Measurements from ENCODE around the gene SLC24A3.

SLC24A3 gene

DNA sequence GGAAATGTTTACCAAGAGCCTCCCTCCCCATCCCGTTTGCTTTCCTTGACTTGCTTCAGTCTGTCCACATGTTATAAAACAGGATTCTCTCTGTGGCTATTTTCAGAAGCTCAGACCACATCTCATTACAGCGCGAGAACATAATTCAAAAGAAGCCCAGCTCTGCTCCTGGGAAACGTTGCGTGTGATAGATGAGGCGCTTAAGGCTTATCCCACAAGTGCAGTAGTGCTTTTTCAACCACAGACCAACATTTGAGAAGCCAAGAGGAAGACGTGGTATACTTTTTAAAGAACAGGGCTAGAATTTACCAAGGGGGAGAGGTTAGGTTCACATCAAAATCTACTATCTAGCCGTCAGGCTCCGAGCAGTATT, 239.5 kb downstream of the SLC24A3 start:
- no peak for DNase-seq (ENCODE audit: low read depth in 3 of 3, low spot score in 1 of 3)

GRCh38 chr20:19453410-19453809, 241.0 kb downstream of the SLC24A3 start:
- no peak for DNase-seq (ENCODE audit: low read depth in 3 of 3, low spot score in 1 of 3)

- no peak for DNase-seq (ENCODE audit: low read depth in 3 of 3, low spot score in 1 of 3)
Measured at GRCh38 chr20:19453862-19454261, 241.4 kb downstream of the SLC24A3 start.

DNA sequence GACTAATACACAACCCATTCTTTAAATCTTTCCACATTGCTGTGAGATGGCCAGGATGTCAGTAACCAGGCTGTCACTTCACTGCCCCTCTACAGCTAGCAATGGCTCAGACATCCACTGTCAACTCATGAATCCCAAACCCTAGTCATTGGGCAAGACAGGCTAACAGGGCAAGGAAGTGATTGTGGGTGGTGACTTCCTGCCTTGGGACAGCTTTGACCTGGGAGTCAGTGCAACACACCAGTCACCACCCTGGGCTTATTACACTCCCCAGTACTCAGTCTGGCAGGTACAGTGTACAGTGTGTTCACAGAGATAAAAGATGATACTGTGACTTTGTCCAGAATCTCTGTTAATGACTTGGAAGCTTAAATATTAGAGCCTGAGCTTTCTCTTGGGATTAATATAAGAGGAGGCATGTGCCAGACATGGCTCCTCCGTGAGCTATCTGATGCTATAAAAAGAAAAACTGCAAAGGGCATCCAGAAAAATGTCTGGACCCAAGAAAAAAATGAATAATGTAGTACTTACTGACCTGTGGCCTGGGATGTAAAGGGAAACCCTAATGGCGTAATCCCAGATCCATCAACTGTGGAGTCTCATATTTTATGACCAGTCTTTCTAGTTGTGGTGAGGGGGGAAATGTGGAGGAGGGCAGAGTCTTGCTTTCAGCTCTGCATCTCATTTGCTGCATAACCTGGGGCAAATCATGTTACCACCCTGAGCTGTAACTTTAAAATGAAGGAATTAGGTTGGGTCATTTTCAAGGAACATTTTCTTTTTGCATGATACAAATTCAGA, 244.4 kb downstream of the SLC24A3 start:
- DNase-seq (ENCODE audit: low read depth in 3 of 3, low spot score in 1 of 3) = no peak

DNA sequence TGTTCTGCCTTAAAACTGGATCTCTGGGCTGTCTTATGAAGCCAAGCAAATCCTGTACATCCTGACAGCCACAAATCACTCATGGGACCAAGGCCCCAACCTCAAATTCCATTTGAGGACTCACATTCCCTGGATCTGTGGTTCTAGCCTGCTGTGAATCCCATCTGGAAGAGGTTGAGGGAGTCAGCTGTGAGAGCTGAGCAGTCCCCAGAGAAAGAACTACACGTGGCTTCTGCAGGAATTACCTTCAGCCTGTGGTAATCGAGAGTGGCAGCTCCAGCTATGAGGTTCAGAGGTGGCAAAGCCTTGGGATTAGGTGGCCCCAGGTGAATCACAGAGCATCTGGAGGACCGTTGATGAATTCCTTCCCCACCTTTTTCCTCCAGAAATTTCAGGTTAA, 245.2 kb downstream of the SLC24A3 start:
- DNase-seq (ENCODE audit: low read depth in 3 of 3, low spot score in 1 of 3) = no peak

DNA sequence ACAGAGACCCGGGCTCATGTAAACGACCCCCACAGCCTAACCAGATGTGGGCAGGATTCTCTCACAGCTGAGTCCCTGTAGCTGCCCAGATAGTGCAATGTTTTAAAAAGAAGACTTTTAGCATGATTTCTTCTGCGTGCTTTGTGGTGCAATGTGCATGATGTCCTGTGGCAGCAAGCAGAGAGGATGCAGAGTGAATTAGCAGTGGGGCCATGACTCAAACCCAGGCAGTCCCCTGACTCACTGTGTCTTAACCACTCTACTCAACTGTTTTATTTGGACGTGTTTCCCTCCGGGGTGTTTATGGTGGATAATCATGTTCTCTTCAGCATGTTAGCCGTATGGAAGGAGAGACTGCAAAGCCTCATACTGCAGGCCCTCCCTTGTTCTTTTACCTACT, 247.9 kb downstream of the SLC24A3 start:
- DNase-seq (ENCODE audit: low read depth in 3 of 3, low spot score in 1 of 3) = no peak

DNA sequence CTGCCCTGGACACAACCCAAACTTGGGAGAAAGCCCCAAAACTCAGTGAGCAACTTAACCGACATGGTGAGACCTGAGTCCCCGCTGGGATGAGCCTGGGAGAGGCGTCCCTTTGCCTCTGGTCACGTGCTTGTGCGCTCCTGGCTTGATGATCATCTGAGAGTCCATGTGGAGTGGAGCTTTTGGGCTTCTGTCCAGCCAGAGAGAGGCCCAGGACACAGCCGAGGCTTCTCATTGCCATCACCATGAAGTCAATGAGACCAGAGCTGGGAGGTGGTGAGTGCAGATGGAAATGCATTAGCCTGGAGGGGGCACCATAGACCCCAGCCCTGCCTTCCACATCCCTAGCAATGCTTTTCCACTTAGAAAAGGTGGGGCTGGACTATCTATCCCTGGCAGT, 250.0 kb downstream of the SLC24A3 start:
- DNase-seq (ENCODE audit: low read depth in 3 of 3, low spot score in 1 of 3) = no peak

- no peak for DNase-seq (ENCODE audit: low read depth in 3 of 3, low spot score in 1 of 3)
Measured at GRCh38 chr20:19463597-19463996, 251.2 kb downstream of the SLC24A3 start.

DNA sequence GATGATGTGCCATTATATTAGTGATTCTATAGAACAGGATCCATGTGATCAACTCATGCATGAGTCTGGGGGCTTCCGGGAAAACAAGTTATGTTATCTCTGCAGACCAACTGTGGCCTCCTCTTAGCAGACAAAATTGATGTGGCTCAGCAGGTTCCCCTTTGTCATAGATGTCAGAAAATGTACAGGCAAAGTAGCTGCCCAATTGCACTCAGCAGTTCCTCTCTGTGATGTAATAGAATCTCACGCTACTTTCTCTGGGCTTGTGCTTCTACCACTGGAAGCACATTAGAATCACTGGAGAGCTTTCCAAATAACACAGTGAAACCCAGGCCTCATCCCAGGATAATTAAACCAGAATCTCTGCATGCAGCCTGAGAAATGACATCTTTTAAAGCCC, 253.1 kb downstream of the SLC24A3 start:
- DNase-seq (ENCODE audit: low read depth in 3 of 3, low spot score in 1 of 3) = no peak

- DNase-seq (ENCODE audit: low read depth in 3 of 3, low spot score in 1 of 3) = no peak
Measured at GRCh38 chr20:19466206-19466928, 253.9 kb downstream of the SLC24A3 start.

- DNase-seq (ENCODE audit: low read depth in 3 of 3, low spot score in 1 of 3) = no peak
Measured at GRCh38 chr20:19473216-19473921, 260.9 kb downstream of the SLC24A3 start.

DNA sequence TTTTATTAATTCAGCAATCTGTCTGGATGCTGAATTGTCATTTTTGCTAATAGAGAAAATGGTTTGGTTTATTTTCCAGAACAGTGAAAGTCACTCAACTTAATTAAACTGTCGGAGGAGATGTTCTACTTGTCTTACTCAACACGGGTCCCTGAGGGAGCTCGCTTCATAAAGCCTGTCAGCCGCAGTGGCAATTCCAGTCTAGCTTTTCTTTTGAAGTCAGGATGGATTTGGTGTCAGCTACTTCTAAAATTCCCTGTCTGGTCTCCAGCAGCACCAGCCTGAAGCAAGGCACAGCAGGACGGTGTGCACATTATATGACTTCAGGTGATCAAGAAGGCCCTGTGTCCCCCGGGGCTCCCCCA, 261.5 kb downstream of the SLC24A3 start:
- DNase-seq (ENCODE audit: low read depth in 3 of 3, low spot score in 1 of 3) = no peak

GRCh38 chr20:19478320-19478895, 266.0 kb downstream of the SLC24A3 start:
- DNase-seq (ENCODE audit: low read depth in 3 of 3, low spot score in 1 of 3) = no peak

DNA sequence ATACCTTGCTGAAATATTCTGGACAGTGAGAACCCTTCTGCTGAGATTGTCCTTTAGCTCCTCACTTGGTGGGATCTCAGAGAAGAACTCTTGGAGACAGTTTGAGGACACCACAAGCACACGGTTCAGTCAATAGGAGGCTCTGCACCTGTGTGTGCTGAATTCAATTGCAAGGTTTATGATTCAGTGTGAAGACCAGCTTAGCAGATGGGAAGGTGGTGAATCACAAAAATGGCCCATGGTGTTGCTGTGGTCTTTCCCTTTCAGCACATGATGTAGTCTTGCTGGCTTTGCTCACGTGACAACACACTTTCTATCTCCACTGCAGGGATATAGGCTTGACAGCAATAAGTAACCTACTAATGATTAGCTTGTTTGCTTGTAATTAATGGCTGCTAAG, 270.3 kb downstream of the SLC24A3 start:
- DNase-seq (ENCODE audit: low read depth in 3 of 3, low spot score in 1 of 3) = no peak

- no peak for DNase-seq (ENCODE audit: low read depth in 3 of 3, low spot score in 1 of 3)
Measured at GRCh38 chr20:19483309-19483708, 270.9 kb downstream of the SLC24A3 start.

GRCh38 chr20:19486446-19486845, 274.0 kb downstream of the SLC24A3 start:
- DNase-seq (ENCODE audit: low read depth in 3 of 3, low spot score in 1 of 3) = no peak

GRCh38 chr20:19487420-19487819, 275.0 kb downstream of the SLC24A3 start:
- no peak for DNase-seq (ENCODE audit: low read depth in 3 of 3, low spot score in 1 of 3)

DNA sequence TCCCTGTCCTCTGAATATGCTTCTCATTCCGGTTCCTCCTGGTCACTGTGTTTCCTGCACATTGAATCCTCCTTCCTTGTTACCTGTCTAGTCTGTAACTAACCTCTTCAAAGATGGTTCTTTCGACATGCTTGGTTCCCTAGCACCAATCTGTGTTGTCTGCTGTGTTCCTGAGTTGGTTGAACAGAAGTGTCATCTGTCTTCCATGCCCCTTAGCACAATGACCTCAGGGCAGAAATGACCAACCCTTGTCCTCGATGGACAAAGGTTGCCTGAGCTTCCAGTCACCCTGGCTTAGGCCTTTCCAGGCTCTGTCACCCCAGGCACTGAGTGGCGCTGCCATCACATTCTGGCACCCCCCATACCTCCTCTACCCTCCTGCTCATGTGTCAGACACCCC, 278.8 kb downstream of the SLC24A3 start:
- DNase-seq (ENCODE audit: low read depth in 3 of 3, low spot score in 1 of 3) = no peak

GRCh38 chr20:19492116-19492515, 279.7 kb downstream of the SLC24A3 start:
- no peak for DNase-seq (ENCODE audit: low read depth in 3 of 3, low spot score in 1 of 3)

DNA sequence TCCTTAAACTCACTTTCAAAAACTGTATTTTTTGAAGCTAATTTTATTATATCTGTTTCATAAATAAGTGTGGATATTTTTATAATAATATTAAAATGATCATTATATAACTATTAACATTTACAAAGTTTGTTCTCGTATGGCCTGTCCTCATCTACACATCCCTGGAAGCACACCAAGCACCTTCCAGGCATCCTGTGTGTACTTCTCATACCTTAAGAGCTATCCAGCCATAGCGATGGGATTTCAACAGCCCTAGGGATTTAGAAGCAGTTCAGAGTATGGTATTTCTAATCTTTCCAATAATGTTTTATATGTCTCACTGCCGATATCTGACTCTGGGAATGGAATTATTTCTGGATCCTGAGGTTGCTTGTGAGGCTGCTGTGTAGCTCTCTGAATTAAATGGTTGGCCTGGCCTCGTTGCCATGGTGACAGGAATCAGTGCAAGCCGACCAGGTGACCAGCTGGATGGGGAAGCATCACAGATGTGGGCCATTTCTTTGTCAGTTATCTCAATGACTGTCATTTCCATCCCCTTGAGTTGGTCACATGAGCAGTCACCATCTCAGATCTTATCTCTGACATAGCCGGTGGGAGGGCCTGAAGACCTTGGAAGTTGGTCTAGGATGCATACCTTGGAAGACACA, 280.4 kb downstream of the SLC24A3 start:
- no peak for DNase-seq (ENCODE audit: low read depth in 3 of 3, low spot score in 1 of 3)

DNA sequence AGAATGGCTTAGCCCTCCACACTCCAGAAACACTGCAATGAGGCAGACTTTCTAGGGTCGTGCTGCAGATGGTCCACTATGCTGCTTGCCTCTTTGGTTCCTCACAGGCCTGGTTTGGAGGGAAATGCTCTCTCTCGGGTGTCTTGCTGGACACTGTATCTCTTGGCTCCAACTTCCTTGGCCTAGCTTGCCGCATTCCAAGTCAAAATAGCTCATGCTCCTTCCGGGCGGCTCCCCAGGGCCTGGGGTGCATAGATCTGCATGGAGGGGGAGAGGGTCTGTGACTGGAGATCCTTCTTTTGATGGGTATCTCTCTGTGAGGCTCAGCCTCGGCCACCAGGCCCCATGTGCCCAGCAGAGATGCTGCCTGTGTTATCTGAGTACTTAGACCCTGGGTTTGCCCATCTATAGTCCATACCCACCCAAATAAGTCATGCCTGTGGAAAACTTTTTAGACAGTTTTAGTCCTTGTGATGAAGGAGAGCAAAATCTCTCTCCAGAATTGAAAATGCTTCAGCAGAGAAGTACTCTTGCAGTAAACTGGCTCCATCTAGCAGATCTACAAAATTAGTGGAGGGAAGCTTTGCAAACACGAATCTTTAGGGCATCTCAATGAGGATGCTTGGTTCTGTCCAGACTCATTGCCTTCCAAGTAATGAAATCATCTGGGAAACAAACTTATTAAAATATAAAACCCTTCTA, 281.5 kb downstream of the SLC24A3 start:
- no peak for DNase-seq (ENCODE audit: low read depth in 3 of 3, low spot score in 1 of 3)
